SK-N-MC (cell line): ENCODE data around the gene DSCAML1.

ENCODE experiments used
- EZH2 ChIP-seq: fragments of 200-600 bp; sonication (generic); IDR thresholded peaks from one replicate; pipeline ENCODE4 v1.6.1; 2017; ENCODE audit warnings: antibody characterized with exemption
- FOXP2 ChIP-seq: optimal IDR thresholded peaks from 2 replicates; pipeline ENCODE3; 2011; ENCODE audit warnings: mild to moderate bottlenecking, moderate library complexity; ENCODE audit not compliant: insufficient read depth; ENCODE audit errors: extremely low read length, control extremely low read depth
- POLR2AphosphoS5 ChIP-seq: IDR thresholded peaks from 2 replicates; pipeline ENCODE4 v1.6.1; 2012; ENCODE audit warnings: mild to moderate bottlenecking, low read depth, low read length, borderline replicate concordance

GRCh38 chr11:117580866-117581265, 216.2 kb downstream of the DSCAML1 start:
- TF ChIP-seq POLR2AphosphoS5 (no peak), EZH2 (no peak), FOXP2 (no peak)
